HTR-8/SVneo (cell line): ENCODE measurements around the gene KLHL35.

Experiments
- DNase-seq: peaks from one replicate; pipeline ENCODE4 v3.0.0; 2011; ENCODE audit warnings: low spot score, mixed read lengths; ENCODE audit not compliant: insufficient read length
- FAIRE-seq: peaks from 2 replicates; lab custom pipeline; 2011; peaks lifted over from hg19 to GRCh38; lab: Jason Lieb, UNC

KLHL35 gene

DNA sequence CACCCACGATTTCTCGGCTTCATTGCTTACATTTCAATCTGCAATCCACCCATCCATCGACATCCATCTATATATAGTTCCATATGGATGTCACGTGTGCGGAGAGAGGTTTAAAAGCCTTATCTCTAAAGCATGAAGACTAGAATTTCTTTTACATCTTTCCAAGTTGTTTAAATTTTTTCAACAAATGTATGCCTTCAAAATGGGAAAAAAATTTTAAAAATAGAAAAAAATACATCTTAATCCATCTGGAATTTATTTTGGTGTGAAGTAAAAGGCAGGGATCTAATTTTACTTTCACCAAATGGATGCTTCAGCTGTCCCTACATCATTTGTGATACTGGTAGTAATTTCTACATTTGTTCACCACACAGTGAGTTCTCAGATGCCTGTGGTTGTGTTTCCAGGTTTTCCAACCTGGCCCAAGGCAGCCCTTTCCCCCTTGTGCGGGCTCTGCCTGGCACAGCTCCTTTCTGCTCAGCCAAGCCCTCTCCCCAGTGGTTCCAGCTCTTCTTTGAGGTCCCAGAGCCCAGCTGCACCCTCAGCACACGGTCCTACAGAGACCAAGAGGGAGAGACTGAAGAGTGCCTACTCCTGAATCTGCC, 37.6 kb upstream of the KLHL35 start:
- no peak for FAIRE-seq
- no peak for DNase-seq

DNA sequence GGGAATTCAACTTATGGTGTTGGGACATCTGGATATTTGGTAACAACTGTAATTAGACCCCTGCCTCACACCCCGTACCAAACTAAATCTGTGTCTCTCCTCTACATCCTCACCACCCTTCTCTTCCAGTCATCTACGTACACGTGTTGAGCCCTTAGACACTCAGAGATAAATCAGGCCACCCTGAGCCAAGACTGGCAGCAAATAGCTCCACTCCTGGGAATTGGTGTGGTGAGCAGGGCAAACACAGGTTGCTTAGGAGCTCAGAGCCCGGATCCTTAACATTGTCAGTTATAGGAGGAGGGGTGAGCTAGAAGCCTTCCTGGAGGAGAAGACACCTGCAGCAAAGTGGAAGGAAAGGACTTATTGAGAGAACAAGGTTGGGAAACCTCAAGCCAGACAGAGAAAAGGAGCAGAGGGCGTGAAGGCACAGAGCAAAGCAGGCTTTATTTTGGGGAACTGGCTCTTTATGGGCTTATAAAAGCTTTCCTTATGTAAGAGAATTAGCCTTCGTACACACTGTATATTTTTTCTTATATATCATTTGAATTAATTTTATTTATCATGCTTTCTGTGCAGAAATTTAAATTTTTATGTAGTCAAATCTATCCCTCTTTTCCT, 36.9 kb upstream of the KLHL35 start:
- DNase-seq (no peak), FAIRE-seq (no peak)

DNA sequence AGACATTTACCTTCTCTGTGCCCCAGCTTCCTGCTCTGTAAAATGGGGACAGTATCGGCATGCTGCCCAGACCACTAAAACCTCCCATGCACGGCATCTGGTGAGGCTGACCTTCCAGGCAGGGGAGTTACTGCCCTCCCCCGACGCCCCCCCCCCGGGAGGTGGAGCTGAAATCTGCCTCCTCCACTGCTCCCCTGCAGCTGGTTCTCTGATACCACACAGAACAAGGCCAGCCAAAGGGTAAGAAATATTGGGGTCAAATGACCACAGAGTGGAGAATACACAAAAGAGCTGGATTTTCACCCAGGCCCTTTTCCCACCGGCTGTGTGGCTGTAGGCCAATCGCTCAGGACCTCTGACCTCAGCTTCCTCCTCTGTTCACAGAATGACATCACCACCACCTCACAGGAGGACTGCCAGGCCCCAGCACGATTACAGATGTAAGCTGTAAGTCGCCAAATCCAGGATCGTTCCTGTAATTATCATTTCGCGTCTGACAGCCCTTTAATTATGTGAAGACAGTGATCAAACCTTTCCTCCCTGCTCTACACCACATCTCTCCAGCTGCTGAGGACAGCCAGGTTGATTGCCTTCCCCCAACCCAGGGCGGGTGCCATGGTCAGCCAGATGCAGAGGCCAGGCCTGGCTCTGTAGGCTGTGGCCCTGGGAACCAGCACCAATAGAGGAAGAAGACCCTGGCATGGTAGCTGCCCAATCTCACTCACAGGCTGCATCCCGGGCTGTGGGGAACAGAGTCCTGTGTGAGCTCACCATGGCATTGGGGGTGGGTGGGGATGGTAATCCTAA, 35.7 kb upstream of the KLHL35 start:
- DNase-seq = no peak
- peak; percentile 16 for FAIRE-seq

DNA sequence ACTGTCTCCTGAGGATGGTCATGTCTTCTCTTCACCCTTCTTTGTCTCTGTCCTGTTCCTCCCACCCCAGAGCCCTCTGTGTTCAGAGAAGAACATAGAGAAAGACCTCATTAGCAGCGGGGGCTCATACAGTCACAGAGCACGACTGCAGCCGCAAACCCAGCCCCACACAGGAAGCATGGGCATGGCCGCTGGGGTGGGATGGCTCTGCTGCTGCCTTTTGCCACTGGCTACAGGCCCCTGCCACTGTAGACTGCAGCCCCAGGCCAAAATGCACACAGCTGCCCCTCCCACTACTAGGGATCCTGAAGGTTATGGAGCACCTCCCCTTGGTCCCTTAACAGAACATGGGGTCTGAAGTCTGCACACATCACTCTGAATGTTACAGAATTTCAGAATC, 34.9 kb upstream of the KLHL35 start:
- DNase-seq (no peak), FAIRE-seq (no peak)

DNA sequence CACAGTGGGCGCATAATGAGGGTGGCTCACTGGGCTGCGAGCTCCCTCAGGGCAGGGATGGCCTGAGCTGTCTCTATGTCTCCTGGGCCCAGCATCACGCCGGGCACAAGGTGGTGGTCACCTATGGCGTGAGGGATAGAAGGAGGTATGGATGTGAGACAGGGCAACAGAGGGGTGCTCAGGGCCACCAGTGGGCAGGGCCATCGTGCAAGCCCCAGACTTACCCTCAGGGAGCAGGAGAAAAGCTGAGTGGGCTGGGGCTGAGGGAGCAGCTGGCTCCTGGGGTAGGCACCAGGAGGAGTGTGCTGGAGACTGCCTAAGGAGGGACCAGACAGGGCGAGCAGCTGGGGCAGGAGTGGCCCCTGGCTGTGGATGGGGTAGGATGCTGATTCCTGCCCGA, 34.3 kb upstream of the KLHL35 start:
- peak; percentile 38 for FAIRE-seq
- no peak for DNase-seq

DNA sequence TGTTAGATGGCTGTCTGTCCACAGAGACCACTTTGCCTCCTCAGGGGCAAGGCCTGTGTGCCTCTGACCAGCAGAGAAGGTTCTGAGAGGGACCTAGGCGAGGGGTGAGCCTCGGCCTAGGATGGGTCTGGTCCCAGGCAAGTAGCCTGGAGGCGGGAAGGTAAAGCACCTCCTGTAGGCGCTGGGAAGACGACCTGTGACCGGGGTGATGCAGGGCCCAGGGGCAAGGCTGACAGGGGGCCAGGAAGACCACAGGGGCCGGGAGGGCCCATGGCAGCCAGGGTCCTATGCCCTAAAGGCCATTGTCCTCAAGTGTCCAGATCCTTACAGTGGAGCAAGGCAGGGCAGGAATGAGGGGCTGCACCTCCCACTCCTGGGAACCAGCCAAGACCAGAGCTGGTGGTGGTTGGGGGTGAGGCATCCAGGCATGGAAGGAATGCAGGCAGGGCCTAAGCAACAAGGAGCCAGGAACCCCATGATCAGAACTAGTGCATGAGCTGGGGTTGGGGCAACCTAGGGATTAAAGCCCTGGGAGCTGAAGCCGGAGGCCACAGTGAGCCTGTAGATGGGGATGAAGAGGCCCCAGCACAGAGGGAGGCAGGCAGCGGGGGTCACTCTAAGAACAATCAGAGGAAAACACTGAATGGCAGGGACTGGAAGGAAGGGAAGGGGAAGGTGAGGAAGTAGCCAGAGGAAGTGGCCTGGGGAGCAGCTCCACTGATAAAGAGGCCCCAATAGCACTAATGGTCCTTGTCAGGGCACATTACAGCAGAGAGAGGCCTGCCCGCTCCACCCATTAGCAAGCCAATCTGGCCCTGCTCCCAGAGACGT, 32.9 kb upstream of the KLHL35 start:
- peak; percentile 69 for FAIRE-seq

DNA sequence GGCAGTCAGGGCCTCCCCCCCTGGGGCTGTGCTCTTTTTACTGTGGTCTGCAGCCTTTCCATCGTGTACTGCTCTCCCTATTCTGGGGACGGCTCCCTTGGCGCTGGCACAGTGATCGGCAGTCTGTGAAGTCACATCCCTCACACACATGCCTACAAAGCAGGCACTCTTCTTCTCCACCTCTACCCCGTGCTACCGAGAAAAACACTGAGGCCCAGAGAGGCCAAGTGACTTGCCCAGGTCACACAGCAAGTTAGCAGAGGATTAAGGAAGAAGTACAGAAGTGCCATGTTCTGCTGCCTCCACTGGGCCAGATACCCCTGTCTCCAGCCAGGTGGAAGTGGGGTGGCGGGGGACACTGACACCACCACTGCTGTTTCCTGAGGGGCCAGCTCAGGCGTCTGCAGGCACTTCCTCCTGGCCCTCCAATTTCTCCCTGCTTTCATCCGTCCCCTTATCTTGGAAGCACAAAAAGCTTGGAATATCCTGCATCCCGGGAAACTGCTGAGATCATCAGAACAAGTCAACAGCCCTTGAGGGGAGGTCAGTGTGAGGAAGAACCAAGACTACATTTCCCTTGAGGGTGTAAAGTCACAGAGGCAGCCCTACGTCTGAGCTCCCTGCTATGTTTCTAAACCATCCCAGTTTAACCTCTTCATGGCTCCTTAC, 30.2 kb upstream of the KLHL35 start:
- no peak for DNase-seq
- FAIRE-seq = no peak

More for the DNA sequence above, 32.9 kb upstream of the KLHL35 start:
- peak; percentile 67 for DNase-seq

DNA sequence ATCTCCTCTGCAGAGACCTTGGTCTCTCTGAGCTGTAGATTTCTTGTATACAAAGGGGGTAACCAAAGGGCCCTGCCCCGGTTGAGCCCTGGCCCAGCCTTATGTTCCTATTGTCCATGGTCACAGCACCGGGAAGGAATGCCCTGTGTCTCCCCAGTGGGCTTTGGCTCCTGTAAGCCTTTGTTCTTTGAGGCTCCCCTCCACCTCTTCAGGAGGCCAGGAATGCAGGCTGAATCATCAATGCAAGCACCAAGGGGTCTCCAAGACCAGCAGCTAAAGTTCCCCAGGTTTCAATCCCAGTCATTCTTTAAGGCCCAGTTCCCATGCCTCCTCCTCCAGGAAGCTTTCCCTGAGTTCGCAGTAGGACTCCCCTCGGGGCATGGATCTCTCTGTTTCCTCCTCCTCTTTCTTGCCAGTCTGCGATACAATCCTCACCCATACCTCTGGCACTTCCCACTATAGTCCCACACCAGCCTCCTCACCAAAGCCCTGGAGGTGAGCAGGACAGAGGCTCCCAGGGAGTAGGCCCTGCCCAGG, 29.2 kb upstream of the KLHL35 start:
- FAIRE-seq (no peak), DNase-seq (no peak)

DNA sequence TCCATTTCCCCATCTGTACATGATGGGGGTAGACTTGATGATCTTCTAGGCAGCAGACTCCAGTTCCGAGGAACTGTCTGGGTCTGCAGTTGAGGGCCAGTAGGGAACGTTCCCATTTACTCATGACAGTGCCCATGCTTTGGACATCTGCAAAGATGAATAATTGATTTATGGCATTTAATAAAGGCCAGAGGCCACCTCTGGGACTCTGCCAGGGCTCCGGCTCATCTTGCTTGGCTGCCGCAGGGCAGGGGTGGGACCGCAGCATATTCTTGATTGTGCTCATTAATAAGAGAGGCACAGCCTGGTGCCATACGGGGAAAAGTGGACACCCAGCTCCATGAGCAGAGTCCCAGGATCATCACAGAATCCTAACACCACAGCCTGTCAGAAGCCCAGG, 28.1 kb upstream of the KLHL35 start:
- FAIRE-seq (no peak), DNase-seq (no peak)

DNA sequence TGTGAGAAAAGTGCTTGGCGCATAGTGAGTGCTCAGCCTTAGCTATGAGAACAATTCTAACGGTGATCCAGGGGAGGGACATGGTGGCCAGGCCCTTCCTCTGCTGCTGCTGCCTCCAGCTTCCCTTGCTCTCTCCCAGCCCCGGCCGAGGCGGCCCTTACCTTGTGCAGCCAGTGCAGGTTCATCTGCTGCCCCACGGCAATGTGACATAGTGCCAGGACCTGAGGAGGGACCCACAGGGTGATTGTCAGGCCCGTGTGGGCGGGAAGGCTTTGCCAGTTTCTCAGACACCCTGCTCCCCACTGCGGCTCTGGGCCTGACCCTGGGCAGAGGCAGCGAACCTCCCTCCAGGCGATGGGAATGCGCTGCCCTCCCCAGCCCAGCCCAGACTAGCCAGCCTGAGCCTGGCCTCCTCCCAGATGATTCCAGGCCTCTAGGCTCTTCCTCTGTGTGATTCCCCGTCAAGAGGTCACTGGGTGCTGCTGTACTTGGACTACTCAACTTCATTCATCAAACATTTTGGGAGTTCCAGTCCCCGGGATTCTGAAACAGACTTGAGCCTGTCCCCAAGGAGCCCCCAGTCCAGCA, 23.7 kb upstream of the KLHL35 start:
- DNase-seq (no peak), FAIRE-seq (no peak)

DNA sequence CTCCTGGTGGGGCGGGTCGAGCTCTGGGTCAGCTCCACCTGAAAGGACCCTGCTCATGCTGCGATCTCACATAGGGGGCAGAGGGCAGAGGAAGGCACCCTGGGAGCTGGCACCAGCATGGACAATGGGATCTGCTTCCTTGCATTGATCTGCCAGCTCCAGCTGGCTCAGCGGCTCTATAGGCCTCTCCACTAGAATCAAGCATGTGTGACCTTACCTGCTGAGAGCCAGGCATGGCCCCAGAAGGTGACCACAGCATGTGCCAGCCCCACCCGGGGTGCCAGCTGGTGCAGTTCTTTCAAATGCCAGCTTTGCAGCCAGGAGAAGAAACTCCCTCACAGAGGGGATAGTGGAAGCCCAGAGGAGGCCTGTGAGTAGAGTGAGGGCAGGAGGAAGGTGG, 22.0 kb upstream of the KLHL35 start:
- DNase-seq (no peak), FAIRE-seq (no peak)

DNA sequence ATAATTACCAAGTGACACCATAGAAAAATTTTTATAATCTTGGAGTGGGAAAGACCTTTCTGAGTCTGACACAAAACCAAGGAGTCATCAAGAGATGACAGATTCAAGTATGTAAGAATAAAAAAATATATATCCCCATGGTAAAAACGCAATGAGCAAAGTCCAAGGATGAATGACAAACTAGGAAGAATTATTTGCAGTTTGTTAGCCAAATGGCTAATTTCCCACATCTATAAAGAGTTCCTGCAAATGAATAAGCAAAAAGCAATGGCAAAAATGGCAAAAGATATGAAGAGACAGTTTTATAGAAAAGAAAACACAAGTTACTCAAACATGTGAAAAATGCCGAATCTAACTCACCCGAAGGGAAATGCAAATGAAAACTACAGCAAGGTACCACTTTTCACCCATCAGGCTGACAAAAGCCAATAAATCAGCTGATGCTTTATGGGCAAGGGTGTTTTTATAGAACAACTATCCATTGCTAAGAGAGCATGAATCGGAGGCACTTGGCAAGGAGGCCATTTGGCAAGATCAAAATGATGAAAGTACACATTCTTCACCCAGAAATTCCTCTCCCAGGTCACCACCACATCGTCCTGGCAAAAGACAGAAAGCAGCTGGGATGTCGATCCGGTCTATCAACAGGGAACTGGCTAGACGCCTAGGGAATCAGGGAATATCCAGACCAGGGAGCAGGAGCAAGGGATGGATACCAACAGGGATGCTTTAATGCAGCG, 21.1 kb upstream of the KLHL35 start:
- FAIRE-seq = no peak
- peak; percentile 36 for DNase-seq

DNA sequence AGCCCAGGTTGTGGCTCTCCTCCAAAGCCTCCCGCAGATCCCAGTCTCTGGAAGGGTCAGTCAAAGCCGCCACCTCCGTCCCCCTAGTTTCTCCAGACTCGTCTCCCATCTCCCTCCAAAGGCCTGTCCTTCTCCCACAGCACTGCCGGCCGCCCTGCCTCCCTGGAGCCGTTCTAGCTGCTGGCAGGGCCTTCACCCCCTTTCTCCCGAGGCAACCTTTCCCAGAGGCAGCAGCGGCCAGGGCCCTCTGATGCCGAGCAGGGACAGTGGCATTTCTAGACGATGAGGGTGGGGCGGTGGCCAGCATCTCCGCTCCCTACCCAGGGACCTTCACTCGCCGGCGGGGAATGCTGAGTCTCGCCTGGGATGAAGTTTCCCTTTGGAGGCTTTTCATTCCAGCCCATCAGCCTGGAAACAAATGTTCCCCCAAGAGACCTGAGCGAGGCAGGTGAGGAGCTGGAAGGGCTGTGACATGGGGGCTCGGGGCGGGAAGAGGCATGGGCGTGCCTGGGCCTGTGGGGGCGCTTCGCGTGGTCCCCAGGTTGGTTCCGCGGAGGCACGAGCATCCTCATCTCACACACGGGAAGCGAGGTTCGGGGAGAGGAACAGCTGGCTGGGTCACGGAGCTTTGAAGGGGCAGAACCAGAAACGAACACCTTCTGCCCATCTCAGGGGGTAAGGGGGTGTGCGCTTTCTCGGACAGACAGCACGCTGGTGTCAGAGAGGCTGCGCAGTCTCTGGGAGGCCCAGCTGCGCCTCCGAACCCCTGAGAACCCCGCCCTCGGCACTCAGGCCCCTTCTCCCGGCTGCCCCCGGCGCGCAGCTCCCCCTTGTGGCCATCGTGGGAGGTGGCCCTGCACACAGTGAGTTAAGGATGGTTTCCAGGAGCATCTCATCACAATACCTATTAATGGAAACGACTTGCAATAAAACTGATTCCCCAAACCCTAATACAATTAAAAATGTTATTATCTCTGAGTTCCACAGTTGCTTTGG, 18.1 kb upstream of the KLHL35 start:
- no peak for FAIRE-seq
- DNase-seq = no peak

DNA sequence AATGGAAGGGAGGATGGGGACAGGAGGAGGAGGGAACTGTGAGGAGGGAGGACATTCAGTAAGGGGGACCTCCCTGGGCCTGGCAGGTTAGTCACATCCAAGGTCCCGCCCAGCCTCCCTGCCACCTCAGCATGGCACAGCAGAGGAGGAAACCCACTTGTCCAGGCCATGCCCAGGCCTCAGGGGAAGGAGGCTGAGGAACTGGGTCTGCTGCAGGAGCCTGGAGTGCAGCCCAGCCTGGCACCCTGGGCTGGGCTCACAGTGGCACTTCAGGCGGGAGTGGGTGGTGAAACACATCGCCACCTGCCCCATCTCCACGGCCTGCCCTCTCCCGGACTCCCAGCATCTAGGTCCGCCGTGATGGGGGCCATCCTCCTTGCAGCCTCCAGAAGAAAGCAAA, 17.2 kb upstream of the KLHL35 start:
- DNase-seq = no peak
- FAIRE-seq = no peak

DNA sequence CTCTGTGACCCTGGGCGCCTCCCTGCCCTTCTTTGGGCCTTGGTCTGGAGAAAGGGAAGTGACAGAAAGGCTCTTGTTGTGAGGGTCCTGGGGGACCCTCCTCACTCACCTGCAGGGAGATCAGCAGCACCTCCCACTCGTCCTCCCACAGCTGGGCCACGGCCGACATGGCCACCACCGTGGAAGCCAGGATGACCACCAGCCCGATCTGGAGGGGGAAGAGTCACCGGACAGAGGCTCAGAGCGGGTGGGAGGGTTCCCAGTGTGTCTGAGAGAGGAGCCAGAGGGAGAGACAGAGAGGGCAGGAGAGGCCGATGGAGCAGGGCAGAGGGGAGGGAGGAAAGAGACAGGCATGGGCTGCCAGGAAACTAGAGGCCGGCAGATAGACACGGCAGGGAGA, 16.8 kb upstream of the KLHL35 start:
- no peak for FAIRE-seq
- no peak for DNase-seq

DNA sequence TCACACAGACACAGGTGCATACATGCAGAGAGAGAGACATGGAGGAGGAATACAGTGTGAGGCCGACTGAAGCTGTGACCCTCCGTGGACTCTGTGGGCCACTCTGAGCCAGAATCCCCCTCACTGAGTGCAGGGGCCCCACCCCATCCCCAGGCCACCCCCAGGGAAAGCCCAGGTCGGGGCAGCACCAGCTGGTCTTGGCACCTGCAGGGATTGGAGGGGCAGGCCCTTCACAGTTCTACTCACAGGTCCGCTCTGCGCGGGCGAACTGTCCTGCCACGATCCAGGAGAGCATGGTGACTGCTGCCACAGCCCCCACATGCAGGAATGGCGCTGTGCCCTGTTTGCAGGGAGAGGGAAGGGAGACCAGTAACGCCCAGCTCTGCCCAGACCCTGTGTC, 16.3 kb upstream of the KLHL35 start:
- DNase-seq (no peak), FAIRE-seq (no peak)

DNA sequence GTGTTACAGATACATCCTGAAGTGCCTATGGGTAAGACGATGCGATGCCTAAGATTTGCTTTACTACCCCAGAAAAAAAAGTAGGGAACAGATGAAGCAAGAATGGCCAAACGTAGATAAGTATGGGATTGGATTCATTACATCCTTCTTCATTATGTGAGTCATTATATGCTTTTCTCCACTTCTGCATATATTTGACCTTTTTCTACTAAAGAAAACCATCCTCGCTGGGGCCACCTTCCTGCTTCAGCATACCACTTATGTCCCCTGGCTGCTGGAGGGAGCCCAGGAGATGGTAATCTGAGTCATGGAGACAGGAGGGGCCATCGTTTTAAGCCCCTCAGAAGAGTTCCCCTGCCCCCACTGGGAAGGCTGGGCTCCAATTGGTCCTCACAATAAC, 14.4 kb upstream of the KLHL35 start:
- DNase-seq (no peak), FAIRE-seq (no peak)
